AG04450 (cell line): Measurements from ENCODE around the gene BLCAP. TPM values are rescaled to one million over a fixed set of nuclear protein-coding genes. Genes with fewer than 3 reads are reported as not detected.

Experiments
- CTCF ChIA-PET: fragments of 300-600, 350-600 bp; formaldehyde crosslinking; extraction: SDS; loops from one replicate; lab custom pipeline; 2022; ENCODE audit warnings: antibody characterized with exemption, inconsistent platforms; lab: Charles Lee
- POLR2A ChIA-PET: fragments of 350-600 bp; formaldehyde crosslinking; extraction: SDS; loops from one replicate; lab custom pipeline; 2021; ENCODE audit warnings: antibody characterized with exemption, inconsistent platforms; lab: Yijun Ruan, JAX
- DNase-seq: peaks from one replicate; pipeline ENCODE4 v3.0.0-alpha.2; 2011; ENCODE audit warnings: low read depth, low spot score
- H3K27ac ChIP-seq: one replicate; pipeline ENCODE4 v1.5.1; 2012; ENCODE audit warnings: low read depth, low read length, control low read depth
- H3K27me3 ChIP-seq: one replicate; pipeline ENCODE4 v1.6.0; 2012; ENCODE audit warnings: low read length; ENCODE audit not compliant: control insufficient read depth, insufficient read depth
- H3K4me3 ChIP-seq: 2 replicates; pipeline ENCODE4 v1.5.1; 2011; ENCODE audit warnings: mild to moderate bottlenecking, low read depth, low read length, control low read depth
- H3K9me3 ChIP-seq: 2 replicates; pipeline ENCODE4 v1.5.1; 2012; ENCODE audit warnings: low read length; ENCODE audit not compliant: control insufficient read depth, insufficient read depth
- CTCF ChIP-seq: IDR thresholded peaks from 2 replicates; pipeline ENCODE4 v1.5.1; 2011; ENCODE audit warnings: low read depth, low read length, control low read depth, inconsistent platforms
- polyA plus RNA-seq: library from polyadenylated mRNA; depleted of rRNA; stranded (reverse); fragments of >200 nt; gene quantifications from 2 replicates; pipeline ENCODE4 v1.2.3, GENCODE V29; 2011

The BLCAP gene
- polyA plus RNA-seq, 1 experiment = 94.1 TPM

DNA sequence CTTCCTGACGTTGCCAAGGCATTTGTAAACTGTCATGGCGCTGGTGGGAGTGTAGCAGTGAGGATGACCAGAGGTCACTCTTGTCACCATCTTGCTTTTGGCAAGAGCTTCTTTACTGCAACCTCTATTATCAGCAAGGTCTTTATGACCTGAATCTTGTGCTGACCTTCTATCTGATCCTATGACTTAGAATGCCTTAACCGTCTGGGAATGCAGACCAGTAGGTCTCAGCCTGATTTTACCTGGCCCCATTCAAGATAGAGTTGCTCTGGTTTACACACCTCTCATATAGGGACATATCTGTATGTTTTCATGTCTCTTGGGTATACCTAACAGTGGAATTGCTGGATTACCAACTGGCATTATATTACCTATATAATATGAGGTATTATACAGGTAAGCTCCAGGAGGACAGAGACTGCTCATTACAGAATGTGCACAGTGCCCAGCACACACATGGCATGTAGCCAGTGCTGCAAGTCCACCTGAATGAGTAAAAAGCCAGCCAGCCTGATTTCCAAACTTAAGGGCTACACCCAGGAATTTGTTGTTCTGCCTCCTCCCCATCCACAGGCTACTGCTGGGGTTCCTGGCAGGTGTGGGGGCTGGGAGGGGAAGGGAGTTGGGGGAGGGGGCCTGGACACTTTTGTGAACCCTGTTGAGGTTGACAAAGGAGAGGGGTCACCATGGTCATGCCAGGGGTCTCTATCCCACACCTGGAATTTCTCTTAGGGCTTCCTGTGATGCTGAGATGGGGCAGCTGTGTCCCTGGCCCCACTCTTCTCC, 35.2 kb upstream of the BLCAP start:
- ChIA-PET POLR2A (no interaction called here), CTCF (interaction anchor here (0.5 to 2.9 kb wide), 8 partner anchors 323 to 850 kb away, joined by 3 to 46 read pairs (median 8); no protein-coding TSS in a partner anchor)
- H3K9me3 ChIP-seq = no peaks in the 10 kb centered on the region
- no peak overlapping the region for H3K27ac ChIP-seq
- peaks cover 52% of the 10 kb centered on the region for H3K27me3 ChIP-seq
- no peak for DNase-seq
- H3K4me3 ChIP-seq = no peak overlapping the region
- TF ChIP-seq CTCF = no peak

DNA sequence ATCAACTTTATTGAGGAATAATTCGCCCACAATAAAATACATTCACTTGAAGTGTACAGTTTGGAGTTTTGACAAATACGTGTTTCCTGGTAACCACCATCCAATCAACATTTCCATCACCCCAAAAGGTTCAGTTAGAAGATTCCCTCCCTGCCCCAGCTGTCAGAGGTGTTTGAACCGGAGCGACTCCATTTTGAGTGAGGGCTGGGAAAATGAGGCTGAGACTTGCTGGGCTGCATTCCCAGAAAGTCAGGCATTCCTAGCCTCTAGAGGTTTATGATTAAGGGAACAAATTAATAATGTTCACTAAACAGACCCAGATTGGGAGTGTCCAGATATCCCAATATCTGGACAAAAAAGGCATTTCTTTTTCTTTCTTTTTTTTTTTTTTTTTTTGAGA, 33.0 kb upstream of the BLCAP start:
- ChIA-PET POLR2A (no interaction called here), CTCF (no interaction called here)
- no peak for TF ChIP-seq CTCF

DNA sequence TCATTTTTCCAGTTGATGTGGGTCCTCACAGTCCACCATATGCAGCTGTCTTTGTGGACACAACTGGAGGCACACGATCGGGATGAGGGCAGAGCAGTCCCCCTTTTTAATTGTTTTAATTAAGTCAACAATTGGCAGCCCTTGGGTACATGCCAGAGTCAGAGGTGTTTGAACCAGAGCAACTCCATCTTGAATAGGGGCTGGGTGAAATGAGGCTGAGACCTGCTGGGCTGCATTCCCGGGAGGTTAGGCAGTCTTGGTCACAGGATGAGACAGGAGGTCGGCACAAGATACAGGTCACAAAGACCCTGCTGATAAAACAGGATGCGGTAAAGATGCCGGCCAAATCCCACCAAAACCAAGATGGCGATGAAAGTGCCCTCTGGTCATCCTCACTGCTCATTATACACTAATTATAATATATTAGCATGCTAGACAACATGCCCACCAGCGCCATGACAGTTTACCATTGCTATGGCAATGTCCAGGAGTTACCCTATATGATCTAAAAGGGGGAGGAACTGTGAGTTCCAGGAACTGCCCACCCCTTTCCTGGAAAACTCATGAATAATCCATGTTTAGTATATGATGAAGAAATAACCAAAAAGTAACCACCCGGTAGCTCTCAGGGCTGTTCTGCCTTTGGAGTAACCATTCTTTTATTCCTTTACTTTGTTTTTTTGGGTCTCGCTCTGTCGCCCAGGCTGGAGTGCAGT, 31.8 kb upstream of the BLCAP start:
- TF ChIP-seq CTCF = no peak
- peaks cover 32% of the 10 kb centered on the region for H3K27me3 ChIP-seq
- POLR2A ChIA-PET = no interaction called here

More for the DNA sequence above, 33.0 kb upstream of the BLCAP start:
- Histone ChIP-seq H3K27me3 (peaks cover 44% of the 10 kb centered on the region), H3K4me3 (no peak overlapping the region), H3K9me3 (no peaks in the 10 kb centered on the region), H3K27ac (no peak overlapping the region)
- DNase-seq = no peak

GRCh38 chr20:37558779-37559178, 31.1 kb upstream of the BLCAP start:
- CTCF ChIA-PET = no interaction called here

More for the DNA sequence above, 31.8 kb upstream of the BLCAP start:
- no peak for DNase-seq
- no peaks in the 10 kb centered on the region for H3K9me3 ChIP-seq
- CTCF ChIA-PET = interaction anchor here (0.6 kb wide), 1 partner anchor 480 kb away, joined by 12 read pairs; no protein-coding TSS in a partner anchor
- no peak overlapping the region for H3K27ac ChIP-seq
- no peak overlapping the region for H3K4me3 ChIP-seq

More at GRCh38 chr20:37558779-37559178, 31.1 kb upstream of the BLCAP start:
- no peak overlapping the region for H3K4me3 ChIP-seq
- H3K27me3 ChIP-seq = peaks cover 28% of the 10 kb centered on the region
- DNase-seq = no peak
- POLR2A ChIA-PET = no interaction called here
- no peak overlapping the region for H3K27ac ChIP-seq
- TF ChIP-seq CTCF = no peak
- no peaks in the 10 kb centered on the region for H3K9me3 ChIP-seq
